ENCODE results near the gene FIGLA.
"Not testable (repeated sequence)": the region's sequence is repeated elsewhere in the genome, so short reads cannot be mapped to it uniquely, and the experiment has no call there.

Gene FIGLA

DNA sequence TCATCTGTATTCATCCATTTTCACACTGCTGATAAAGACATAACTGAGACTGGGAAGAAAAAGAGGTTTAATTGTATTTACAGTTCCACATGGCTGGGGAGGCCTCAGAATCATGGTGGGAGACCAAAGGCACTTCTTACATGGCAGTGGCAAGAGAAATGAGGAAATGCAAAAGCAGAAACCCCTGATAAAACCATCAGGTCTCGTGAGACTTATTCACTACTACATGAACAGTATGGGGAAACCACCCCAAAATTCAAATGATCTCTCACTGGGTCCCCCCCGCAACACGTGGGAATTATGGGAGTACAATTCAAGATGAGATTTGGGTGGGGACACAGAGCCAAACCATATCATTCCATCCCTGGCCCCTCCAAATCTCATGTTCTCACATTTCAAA, 7.6 kb upstream of the FIGLA start:
- not testable (repeated sequence) for H3K4me3 Mint-ChIP-seq; H3K36me3 Mint-ChIP-seq (ENCODE audit: low read depth); H3K27ac Mint-ChIP-seq; H3K9me3 Mint-ChIP-seq; DNase-seq (ENCODE audit: low spot score); H3K4me1 Mint-ChIP-seq (ENCODE audit: low read depth)
- H3K27me3 Mint-ChIP-seq (ENCODE audit: low read depth), result peaks cover 11% of the 10 kb centered on the region

DNA sequence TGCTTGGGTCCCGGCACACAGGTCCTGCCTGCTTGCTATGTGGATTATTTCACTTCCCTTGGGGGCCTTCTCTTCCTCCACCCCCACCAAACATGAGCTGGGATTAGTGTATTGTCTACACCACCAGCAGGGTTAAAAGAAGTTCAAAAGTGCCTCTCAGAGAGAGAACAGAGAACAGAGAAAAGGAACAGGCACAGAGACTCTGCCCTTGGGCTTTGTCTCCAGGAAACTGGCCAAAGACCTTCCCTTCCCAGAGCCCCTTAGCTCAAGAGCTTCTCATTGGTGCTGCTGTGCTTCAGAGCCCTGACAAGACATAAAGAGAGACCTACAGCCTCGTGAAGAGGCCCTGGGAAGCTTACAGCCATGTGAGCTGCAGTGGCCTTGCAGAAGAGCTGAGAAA, 7.1 kb upstream of the FIGLA start:
- DNase-seq (ENCODE audit: low spot score), result no peak
- H3K36me3 Mint-ChIP-seq (ENCODE audit: low read depth), result no peaks in the 10 kb centered on the region
- no peak overlapping the region for H3K27ac Mint-ChIP-seq
- no peak overlapping the region for H3K4me3 Mint-ChIP-seq
- peaks cover 5% of the 10 kb centered on the region for H3K9me3 Mint-ChIP-seq
- H3K4me1 Mint-ChIP-seq (ENCODE audit: low read depth), result no peaks in the 10 kb centered on the region
- peaks cover 15% of the 10 kb centered on the region for H3K27me3 Mint-ChIP-seq (ENCODE audit: low read depth)

DNA sequence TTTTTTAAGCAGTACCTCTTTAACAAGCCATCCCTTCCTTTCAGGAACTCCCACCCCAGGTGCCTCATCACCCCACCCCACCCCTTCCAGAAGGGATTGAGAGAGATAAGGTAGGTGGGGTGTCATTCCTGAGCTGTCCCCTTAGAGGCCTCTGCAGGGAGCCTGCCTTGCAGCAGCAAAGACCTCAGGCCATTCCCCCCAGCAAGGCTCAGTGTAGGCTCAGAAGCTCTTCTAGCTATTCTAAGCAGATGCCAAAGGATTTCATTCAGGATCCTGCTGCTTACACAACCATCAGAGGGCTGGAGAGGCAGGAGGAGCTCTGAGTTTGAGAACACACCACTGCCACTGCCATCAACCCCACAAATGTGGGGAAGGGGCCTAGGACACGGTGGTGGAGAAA, 5.8 kb upstream of the FIGLA start:
- H3K4me1 Mint-ChIP-seq (ENCODE audit: low read depth), result peaks cover 1% of the 10 kb centered on the region
- H3K4me3 Mint-ChIP-seq, result no peak overlapping the region
- no peaks in the 10 kb centered on the region for H3K36me3 Mint-ChIP-seq (ENCODE audit: low read depth)
- peaks cover 5% of the 10 kb centered on the region for H3K9me3 Mint-ChIP-seq
- no peak overlapping the region for H3K27ac Mint-ChIP-seq
- peaks cover 24% of the 10 kb centered on the region for H3K27me3 Mint-ChIP-seq (ENCODE audit: low read depth)
- DNase-seq (ENCODE audit: low spot score), result no peak

DNA sequence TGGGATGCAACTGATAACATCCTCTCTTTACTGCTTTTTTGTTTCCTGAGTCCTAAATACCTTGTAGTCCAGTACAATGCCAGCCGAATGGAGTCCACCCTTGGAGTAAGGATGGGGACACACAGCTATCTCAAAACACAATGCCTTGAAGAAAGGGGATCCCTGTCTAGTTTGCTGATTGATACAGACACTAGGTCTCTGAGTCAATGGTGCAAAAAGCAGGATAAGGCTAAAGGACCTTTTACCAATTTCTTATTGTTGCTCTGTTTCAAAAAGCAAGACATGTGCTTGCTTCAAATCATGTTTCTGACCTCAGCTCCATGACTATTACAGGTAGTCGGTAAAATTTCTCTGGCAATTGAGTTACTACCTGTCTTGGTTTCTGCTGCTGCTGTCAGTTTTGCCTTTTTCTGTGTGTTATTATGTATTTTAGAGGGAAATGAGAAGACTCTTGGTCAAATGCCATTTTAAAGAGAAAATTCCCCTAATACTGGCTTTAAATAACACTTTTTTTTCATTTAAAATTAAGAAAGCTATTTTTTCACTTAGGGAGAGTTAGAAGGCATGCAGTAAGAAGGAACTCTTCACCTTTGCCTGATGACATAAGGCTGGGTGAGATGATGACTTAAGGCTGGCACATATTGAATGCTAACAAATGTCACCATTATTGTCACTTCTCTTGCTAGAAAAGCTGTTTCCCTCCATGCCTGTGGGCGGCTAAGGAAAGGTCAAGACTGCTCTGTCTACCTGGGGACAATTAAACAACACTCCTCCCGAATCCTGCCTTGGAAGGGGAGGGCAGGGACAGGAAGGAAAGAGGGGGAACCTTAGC, 4.9 kb upstream of the FIGLA start:
- no peak overlapping the region for H3K27ac Mint-ChIP-seq

DNA sequence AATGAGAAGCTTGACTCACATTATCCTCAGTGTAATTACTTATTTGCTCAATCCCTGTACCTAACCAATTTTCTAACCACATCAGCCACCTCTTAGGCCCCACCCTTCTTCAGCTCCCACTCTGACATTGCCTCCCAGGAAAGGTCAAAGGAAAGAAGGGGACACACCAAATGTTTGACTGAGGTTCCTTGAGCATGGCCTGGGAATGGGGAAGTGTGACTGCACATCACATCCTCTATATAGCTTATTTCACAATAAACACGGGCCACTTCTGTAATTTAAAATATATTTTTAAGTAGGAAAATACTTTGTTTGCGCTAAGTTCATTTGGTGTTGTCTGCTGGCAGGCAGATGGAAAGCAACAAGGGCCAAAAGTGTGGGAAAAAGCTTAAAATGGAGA, 3.0 kb upstream of the FIGLA start:
- no peaks in the 10 kb centered on the region for H3K9me3 Mint-ChIP-seq
- H3K4me1 Mint-ChIP-seq (ENCODE audit: low read depth), result peaks cover 5% of the 10 kb centered on the region
- no peaks in the 10 kb centered on the region for H3K36me3 Mint-ChIP-seq (ENCODE audit: low read depth)
- no peak for DNase-seq (ENCODE audit: low spot score)
- no peak overlapping the region for H3K4me3 Mint-ChIP-seq
- H3K27ac Mint-ChIP-seq, result no peak overlapping the region
- H3K27me3 Mint-ChIP-seq (ENCODE audit: low read depth), result peaks cover 36% of the 10 kb centered on the region

More for the DNA sequence above, 4.9 kb upstream of the FIGLA start:
- H3K27me3 Mint-ChIP-seq (ENCODE audit: low read depth), result peaks cover 29% of the 10 kb centered on the region
- peaks cover 5% of the 10 kb centered on the region for H3K9me3 Mint-ChIP-seq
- peaks cover 1% of the 10 kb centered on the region for H3K4me1 Mint-ChIP-seq (ENCODE audit: low read depth)
- H3K36me3 Mint-ChIP-seq (ENCODE audit: low read depth), result no peaks in the 10 kb centered on the region
- H3K4me3 Mint-ChIP-seq, result no peak overlapping the region
- no peak for DNase-seq (ENCODE audit: low spot score)

DNA sequence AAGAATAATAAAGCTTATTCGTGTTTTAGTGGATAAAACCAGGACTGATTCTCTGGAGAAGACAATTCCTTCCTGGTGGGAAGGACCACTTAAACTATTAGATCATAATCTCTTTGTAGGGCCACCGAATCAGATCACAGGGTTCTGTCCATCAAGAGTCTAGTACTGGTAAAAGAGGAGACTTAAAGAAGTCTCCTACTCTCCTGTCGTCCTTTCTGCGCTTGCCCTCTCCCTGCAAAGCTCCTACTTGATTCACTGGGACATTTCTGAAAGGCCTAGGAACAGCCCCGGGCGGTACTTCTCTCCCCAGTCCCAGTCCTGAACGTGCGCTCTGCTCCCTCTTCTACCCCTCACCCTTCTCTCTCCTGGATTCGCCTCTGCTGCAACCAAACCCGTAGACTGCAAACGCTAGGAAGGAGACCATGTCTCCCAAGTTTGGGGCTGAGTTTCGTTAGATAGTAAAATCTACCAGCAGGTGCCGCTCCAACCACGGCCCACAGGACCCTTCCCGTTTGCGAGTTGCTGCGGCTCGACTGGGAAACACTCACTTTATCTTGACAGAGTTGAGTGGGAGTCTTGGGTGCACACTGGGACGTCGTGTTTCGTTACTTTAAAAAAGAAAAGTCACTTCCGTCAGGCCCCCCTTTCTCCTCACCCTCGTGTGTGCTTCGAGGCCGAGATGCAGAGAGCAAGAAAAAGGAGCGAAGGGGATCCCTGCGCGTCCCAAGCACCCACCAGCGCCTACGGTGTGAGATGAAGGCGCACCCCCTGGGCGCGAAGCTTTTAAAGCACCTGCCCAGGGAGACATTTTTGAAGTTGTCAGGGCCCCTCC, 923 bp downstream of the FIGLA start:
- Mint-ChIP-seq H3K27ac (no peak overlapping the region), H3K36me3 (ENCODE audit: low read depth) (no peaks in the 10 kb centered on the region), H3K9me3 (no peaks in the 10 kb centered on the region), H3K4me3 (peak overlapping the region; percentile 74), H3K27me3 (ENCODE audit: low read depth) (peaks cover 59% of the 10 kb centered on the region), H3K4me1 (ENCODE audit: low read depth) (peaks cover 7% of the 10 kb centered on the region)
- peak; percentile 62 for DNase-seq (ENCODE audit: low spot score)

DNA sequence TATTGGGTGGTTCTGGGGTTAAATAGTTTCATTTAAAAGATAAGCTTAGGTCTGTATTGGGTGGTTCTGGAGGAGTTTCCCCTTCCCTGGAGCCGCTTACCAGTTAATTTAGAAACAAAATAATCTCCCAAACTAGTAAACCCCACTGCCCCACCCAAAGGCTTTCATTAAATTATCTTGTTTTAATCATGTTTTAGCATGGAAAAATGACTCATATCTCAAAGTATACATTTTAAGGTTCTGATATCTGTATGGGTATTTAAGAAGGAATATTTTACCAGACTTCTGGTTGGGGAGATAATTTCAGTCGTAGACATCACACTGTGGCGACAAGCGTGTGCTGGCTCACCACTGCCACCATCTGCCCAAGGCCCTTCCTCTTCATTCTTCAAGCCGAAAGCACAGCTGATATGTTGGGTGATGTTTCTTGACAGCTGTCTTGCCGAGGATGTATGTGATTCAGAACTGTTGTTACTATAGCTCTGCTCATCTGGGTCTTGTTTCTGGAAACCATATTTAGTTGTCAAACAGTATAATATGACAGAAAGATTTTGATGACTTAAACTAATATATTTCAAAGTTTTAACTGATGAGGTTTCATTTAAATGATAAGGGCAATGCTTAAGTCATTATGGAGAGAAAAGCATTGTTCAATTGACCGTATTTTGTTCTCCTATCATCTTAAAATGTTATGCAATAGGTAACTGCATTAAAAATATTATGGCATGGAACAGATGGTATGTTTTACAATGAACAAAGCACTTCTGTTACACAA, 5.1 kb downstream of the FIGLA start:
- no peaks in the 10 kb centered on the region for H3K9me3 Mint-ChIP-seq
- no peak for DNase-seq (ENCODE audit: low spot score)
- H3K4me1 Mint-ChIP-seq (ENCODE audit: low read depth), result peaks cover 6% of the 10 kb centered on the region
- no peaks in the 10 kb centered on the region for H3K36me3 Mint-ChIP-seq (ENCODE audit: low read depth)
- H3K4me3 Mint-ChIP-seq, result no peak overlapping the region
- H3K27me3 Mint-ChIP-seq (ENCODE audit: low read depth), result peaks cover 34% of the 10 kb centered on the region
- no peak overlapping the region for H3K27ac Mint-ChIP-seq

DNA sequence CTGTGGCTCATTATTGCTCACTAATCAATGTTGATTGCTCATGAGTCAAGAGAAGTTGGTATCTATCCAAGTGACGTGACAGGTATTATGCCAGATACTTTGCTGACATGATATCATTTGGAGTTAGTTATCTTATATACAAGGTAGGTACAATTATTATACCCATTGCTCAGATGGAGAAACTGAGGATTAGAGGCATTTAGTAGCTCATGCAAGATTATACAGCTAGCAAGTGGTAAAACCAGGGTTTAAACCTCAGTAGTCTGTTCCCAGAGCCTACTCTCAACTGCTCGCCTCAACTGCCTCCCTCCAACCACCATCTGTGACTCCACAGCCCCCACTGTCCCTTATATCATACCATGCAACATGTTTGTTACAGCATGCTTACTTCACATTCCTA, 6.1 kb downstream of the FIGLA start:
- Mint-ChIP-seq H3K4me1 (ENCODE audit: low read depth) (peaks cover 2% of the 10 kb centered on the region), H3K4me3 (no peak overlapping the region), H3K27ac (no peak overlapping the region), H3K36me3 (ENCODE audit: low read depth) (no peaks in the 10 kb centered on the region), H3K27me3 (ENCODE audit: low read depth) (peaks cover 32% of the 10 kb centered on the region), H3K9me3 (no peaks in the 10 kb centered on the region)
- no peak for DNase-seq (ENCODE audit: low spot score)

DNA sequence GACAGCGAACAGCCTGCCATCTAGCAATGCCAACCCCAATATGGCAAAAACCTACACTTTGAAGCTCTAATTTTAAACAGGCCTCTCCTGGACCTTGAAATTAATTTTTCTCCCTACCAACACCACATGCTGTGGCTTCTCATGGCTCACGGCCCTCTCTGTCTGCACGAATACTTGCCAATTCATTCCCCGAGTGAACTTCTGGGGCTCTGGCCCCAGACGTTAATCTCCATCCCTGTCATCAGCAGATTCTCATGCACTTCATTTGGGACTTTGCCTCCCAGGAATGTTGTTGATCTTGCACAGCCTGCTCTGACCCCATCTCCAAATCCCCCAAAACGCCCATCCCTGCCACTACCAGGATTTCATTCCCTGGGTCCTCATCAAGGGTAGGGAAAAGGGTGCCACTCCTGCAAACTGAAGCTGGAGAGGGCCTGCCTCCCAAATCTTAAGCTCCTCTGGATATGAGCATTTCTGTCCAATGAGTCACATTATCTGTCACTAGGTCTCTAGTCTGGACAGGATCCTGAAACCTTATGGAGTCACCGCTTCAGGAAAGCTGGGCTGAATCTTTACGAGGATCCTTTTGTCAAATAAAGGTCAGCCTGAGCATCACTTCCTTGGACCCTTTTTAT, 10.4 kb downstream of the FIGLA start:
- no peaks in the 10 kb centered on the region for H3K4me1 Mint-ChIP-seq (ENCODE audit: low read depth)
- peaks cover 29% of the 10 kb centered on the region for H3K27me3 Mint-ChIP-seq (ENCODE audit: low read depth)
- no peak for DNase-seq (ENCODE audit: low spot score)
- no peaks in the 10 kb centered on the region for H3K36me3 Mint-ChIP-seq (ENCODE audit: low read depth)
- H3K9me3 Mint-ChIP-seq, result no peaks in the 10 kb centered on the region
- H3K4me3 Mint-ChIP-seq, result no peak overlapping the region
- H3K27ac Mint-ChIP-seq, result no peak overlapping the region

DNA sequence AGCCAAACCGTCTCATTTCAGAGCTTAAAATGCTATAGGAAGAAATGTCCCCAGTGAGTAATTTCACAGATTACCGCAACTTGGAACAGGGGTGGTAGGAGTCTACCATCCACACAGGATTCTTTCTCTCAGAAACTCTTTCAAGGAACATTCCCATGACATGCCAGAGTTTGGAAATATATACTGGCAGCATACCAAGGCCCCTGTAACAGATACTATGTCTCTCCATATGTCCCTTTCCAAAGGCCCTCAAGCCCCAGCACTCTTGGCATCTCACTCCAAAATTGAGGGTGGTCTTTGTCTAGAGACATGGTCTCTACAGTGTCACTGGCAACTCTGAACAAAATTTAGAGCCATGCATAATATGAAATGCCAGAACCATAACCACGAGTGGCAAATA, 11.0 kb downstream of the FIGLA start:
- Mint-ChIP-seq H3K36me3 (ENCODE audit: low read depth) (no peaks in the 10 kb centered on the region), H3K4me3 (no peak overlapping the region), H3K27me3 (ENCODE audit: low read depth) (peaks cover 33% of the 10 kb centered on the region), H3K4me1 (ENCODE audit: low read depth) (no peaks in the 10 kb centered on the region), H3K27ac (no peak overlapping the region), H3K9me3 (no peaks in the 10 kb centered on the region)
- no peak for DNase-seq (ENCODE audit: low spot score)

DNA sequence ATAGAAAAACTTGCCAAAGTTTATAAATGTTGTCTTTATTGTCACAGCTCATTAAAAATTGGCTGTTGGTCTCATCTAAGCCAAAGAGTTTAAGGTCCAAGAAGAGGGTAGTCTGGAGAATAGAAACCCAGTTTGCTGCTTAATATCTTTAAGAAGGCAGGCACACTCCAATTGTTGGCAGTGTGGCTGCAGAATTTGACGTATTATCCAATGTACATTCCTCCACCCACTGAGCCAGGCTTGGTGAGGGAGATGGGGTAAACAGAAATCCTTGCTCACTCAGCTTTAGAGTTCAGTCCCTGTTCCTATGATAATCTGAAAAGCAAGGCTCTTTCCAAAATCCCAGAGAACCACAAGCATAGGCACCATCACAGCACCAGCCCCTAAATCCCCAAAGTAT, 11.8 kb downstream of the FIGLA start:
- Mint-ChIP-seq H3K4me3 (no peak overlapping the region), H3K36me3 (ENCODE audit: low read depth) (no peaks in the 10 kb centered on the region)

DNA sequence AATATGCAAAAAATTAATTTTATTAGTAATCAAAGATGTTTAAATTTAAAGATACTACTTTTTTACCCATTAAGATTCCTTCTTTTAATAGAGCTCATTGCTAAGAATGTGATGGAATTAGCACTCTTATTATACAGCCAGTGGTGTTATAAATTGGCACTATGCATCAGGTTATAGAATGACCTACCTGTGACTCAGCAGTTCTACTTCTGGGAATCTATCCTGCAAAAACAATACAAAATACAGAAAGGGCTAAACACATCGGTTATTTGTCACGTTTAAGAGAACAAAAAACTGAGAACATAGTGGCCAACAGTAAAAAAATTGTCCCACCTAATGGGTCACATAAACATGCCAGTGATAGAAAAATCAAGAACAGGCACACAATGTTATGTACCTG, 13.0 kb downstream of the FIGLA start:
- no peak overlapping the region for H3K27ac Mint-ChIP-seq
- H3K4me3 Mint-ChIP-seq, result no peak overlapping the region
- peaks cover 49% of the 10 kb centered on the region for H3K27me3 Mint-ChIP-seq (ENCODE audit: low read depth)
- no peak for DNase-seq (ENCODE audit: low spot score)
- H3K36me3 Mint-ChIP-seq (ENCODE audit: low read depth), result no peaks in the 10 kb centered on the region
- H3K4me1 Mint-ChIP-seq (ENCODE audit: low read depth), result no peaks in the 10 kb centered on the region
- no peaks in the 10 kb centered on the region for H3K9me3 Mint-ChIP-seq

More for the DNA sequence above, 11.8 kb downstream of the FIGLA start:
- Mint-ChIP-seq H3K9me3 (no peaks in the 10 kb centered on the region), H3K27me3 (ENCODE audit: low read depth) (peaks cover 41% of the 10 kb centered on the region), H3K4me1 (ENCODE audit: low read depth) (no peaks in the 10 kb centered on the region), H3K27ac (no peak overlapping the region)
- no peak for DNase-seq (ENCODE audit: low spot score)

DNA sequence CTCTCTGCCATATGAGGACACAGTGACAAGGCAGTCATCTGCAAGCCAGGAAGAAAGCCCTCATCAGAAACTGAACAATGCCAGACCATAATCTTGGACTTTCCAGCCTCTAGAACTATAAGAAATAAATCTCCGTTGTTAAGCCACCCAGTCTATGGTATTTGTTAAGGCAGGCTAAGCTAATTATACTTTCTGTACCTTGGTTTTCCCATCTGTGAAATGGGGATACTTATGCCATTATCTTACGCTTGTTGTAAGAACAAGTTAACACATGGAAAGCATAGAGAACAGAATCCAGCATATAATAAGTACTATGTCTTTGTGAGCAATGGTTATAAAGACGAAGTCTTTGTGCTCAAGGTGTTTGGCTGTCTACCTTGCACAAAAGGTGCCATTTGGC, 14.2 kb downstream of the FIGLA start:
- Mint-ChIP-seq H3K27me3 (ENCODE audit: low read depth) (peaks cover 46% of the 10 kb centered on the region), H3K4me1 (ENCODE audit: low read depth) (peaks cover 2% of the 10 kb centered on the region), H3K9me3 (no peaks in the 10 kb centered on the region), H3K4me3 (no peak overlapping the region), H3K36me3 (ENCODE audit: low read depth) (no peaks in the 10 kb centered on the region), H3K27ac (no peak overlapping the region)
- DNase-seq (ENCODE audit: low spot score), result no peak

All from T-helper 2 cell treated with Interferon-gamma antibody and Interleukin-4, amounts not matched to agents 5 μg/mL and 100 μg/mL, for 36 hours (primary cell).